Activated naive CD4-positive, alpha-beta T cell treated with anti-CD3 and anti-CD28 coated beads, Interleukin-2, amount 50 U/mL, for 24 hours (primary cell): ENCODE data around the gene CARTPT.

Experiments used
- H3K27ac Mint-ChIP-seq: one replicate; pipeline ENCODE4 v1.8.0; 2021; ENCODE audit warnings: mild to moderate bottlenecking, mixed read lengths
- H3K27me3 Mint-ChIP-seq: one replicate; pipeline ENCODE4 v1.8.0; 2021; ENCODE audit warnings: mixed read lengths
- H3K36me3 Mint-ChIP-seq: one replicate; pipeline ENCODE4 v1.8.0; 2021; ENCODE audit warnings: mixed read lengths
- H3K4me1 Mint-ChIP-seq: one replicate; pipeline ENCODE4 v1.8.0; 2021; ENCODE audit warnings: mixed read lengths
- H3K4me3 Mint-ChIP-seq: one replicate; pipeline ENCODE4 v1.8.0; 2021; ENCODE audit warnings: mild to moderate bottlenecking, mixed read lengths
- H3K9me3 Mint-ChIP-seq: one replicate; pipeline ENCODE4 v1.8.0; 2021; ENCODE audit warnings: mixed read lengths

Gene CARTPT

GRCh38 chr5:71752441-71753190, 33.5 kb downstream of the CARTPT start:
- H3K36me3 Mint-ChIP-seq: no peaks in the 10 kb centered on the region
- H3K4me3 Mint-ChIP-seq: no peak overlapping the region
- H3K4me1 Mint-ChIP-seq: peaks cover 5% of the 10 kb centered on the region
- no peak overlapping the region for H3K27ac Mint-ChIP-seq
- H3K9me3 Mint-ChIP-seq: no peaks in the 10 kb centered on the region
- no peaks in the 10 kb centered on the region for H3K27me3 Mint-ChIP-seq

- peak overlapping the region; percentile 30 for H3K4me3 Mint-ChIP-seq
- no peaks in the 10 kb centered on the region for H3K27me3 Mint-ChIP-seq
Measured at GRCh38 chr5:71757590-71758543, 38.8 kb downstream of the CARTPT start.

GRCh38 chr5:71762826-71763225, 43.8 kb downstream of the CARTPT start:
- H3K36me3 Mint-ChIP-seq: no peaks in the 10 kb centered on the region
- H3K27ac Mint-ChIP-seq: no peak overlapping the region
- H3K9me3 Mint-ChIP-seq: no peaks in the 10 kb centered on the region
- peaks cover 6% of the 10 kb centered on the region for H3K4me1 Mint-ChIP-seq
- no peak overlapping the region for H3K4me3 Mint-ChIP-seq
- no peaks in the 10 kb centered on the region for H3K27me3 Mint-ChIP-seq

More at GRCh38 chr5:71757590-71758543, 38.8 kb downstream of the CARTPT start:
- peaks cover 13% of the 10 kb centered on the region for H3K4me1 Mint-ChIP-seq
- H3K27ac Mint-ChIP-seq: no peak overlapping the region
- H3K9me3 Mint-ChIP-seq: no peaks in the 10 kb centered on the region
- H3K36me3 Mint-ChIP-seq: no peaks in the 10 kb centered on the region

GRCh38 chr5:71767661-71768060, 48.6 kb downstream of the CARTPT start:
- Mint-ChIP-seq H3K4me1 (peaks cover 4% of the 10 kb centered on the region), H3K27me3 (no peaks in the 10 kb centered on the region), H3K27ac (no peak overlapping the region), H3K4me3 (no peak overlapping the region), H3K36me3 (no peaks in the 10 kb centered on the region), H3K9me3 (no peaks in the 10 kb centered on the region)

- Mint-ChIP-seq H3K27ac (no peak overlapping the region), H3K4me1 (peaks cover 4% of the 10 kb centered on the region), H3K9me3 (no peaks in the 10 kb centered on the region), H3K27me3 (peaks cover 9% of the 10 kb centered on the region), H3K4me3 (no peak overlapping the region), H3K36me3 (no peaks in the 10 kb centered on the region)
Measured at GRCh38 chr5:71769287-71769686, 50.2 kb downstream of the CARTPT start.

- H3K4me1 Mint-ChIP-seq: peaks cover 4% of the 10 kb centered on the region
- H3K9me3 Mint-ChIP-seq: no peaks in the 10 kb centered on the region
- H3K4me3 Mint-ChIP-seq: no peak overlapping the region
- H3K27me3 Mint-ChIP-seq: peaks cover 11% of the 10 kb centered on the region
- no peak overlapping the region for H3K27ac Mint-ChIP-seq
- no peaks in the 10 kb centered on the region for H3K36me3 Mint-ChIP-seq
Measured at GRCh38 chr5:71770381-71770780, 51.3 kb downstream of the CARTPT start.
